Measurements from ENCODE around the gene DYSF.

Gene DYSF

GRCh38 chr2:71714601-71715240, 261.4 kb downstream of the DYSF start:
- H3K9me3 Mint-ChIP-seq: no peaks in the 10 kb centered on the region
- no peak for ATAC-seq
- H3K4me1 Mint-ChIP-seq: no peaks in the 10 kb centered on the region
- H3K4me3 Mint-ChIP-seq: no peak overlapping the region
- no peaks in the 10 kb centered on the region for H3K36me3 Mint-ChIP-seq
- peaks cover 24% of the 10 kb centered on the region for H3K27me3 Mint-ChIP-seq
- no peak overlapping the region for H3K27ac Mint-ChIP-seq

DNA sequence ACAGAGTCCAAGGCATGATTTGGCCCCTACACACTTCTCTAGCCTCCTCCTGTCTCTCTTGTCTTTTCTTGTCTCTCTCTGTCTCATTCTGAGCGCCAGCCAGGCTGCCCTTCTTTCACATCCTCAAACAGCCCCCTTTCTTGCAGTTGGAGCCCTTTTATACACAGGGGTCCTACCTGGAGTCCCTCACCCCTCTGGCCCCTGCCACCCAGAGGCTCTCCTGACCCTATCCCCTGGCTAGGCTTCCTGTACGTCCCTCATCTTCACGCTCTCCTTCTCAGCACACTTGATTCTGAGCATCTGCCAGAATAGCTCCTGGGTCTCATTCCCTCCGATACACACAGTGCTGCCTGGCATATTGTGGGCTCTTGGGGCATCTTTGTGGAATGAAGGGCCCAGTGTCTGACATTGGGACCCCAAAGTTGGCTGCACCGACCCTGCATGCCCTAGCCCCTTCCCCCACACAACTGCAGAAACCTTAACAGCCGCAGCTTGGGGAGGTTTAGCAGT, 261.9 kb downstream of the DYSF start:
- ATAC-seq: no peak
- H3K4me3 Mint-ChIP-seq: no peak overlapping the region
- peaks cover 18% of the 10 kb centered on the region for H3K27me3 Mint-ChIP-seq
- no peak overlapping the region for H3K27ac Mint-ChIP-seq
- H3K36me3 Mint-ChIP-seq: no peaks in the 10 kb centered on the region
- no peaks in the 10 kb centered on the region for H3K4me1 Mint-ChIP-seq
- H3K9me3 Mint-ChIP-seq: no peaks in the 10 kb centered on the region

DNA sequence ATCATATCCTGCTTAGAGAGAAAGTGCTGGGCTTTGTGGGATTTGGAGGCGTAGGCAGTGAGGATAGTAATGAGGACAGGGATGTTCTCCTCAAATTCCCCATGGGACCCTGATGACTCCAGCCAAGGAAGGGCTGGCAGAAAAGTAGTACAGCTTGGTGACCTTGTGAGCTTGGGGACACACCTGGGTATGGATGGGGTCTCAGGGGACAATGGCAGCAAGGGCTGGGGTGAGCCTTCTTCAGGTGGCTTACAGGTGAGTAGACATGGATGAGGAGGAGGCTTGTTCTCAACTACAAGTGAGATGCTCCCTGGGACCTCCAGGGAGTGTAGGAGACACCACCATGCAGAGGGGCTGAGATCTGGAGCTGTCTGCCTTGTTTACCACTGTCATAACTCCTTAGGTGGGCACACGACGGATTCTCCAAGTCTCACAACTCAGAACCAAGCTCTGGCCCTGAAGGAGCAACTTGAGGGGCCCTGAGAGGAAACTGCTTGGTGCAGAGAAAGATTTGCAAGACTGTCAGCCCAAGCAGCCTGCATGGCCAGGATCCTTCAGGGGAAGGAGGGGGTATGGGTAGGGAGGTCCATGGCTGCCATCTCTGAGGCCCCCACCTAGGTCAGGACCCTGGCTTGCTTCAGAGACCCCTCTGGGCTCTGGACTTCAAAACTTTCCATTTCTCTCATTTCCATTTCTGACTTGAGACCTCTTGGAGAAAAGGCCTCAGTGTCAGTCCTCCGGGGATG, 262.8 kb downstream of the DYSF start:
- H3K27me3 Mint-ChIP-seq: peaks cover 10% of the 10 kb centered on the region
- H3K9me3 Mint-ChIP-seq: no peaks in the 10 kb centered on the region
- H3K27ac Mint-ChIP-seq: no peak overlapping the region
- H3K4me3 Mint-ChIP-seq: no peak overlapping the region
- H3K4me1 Mint-ChIP-seq: no peaks in the 10 kb centered on the region
- H3K36me3 Mint-ChIP-seq: no peaks in the 10 kb centered on the region
- ATAC-seq: no peak

DNA sequence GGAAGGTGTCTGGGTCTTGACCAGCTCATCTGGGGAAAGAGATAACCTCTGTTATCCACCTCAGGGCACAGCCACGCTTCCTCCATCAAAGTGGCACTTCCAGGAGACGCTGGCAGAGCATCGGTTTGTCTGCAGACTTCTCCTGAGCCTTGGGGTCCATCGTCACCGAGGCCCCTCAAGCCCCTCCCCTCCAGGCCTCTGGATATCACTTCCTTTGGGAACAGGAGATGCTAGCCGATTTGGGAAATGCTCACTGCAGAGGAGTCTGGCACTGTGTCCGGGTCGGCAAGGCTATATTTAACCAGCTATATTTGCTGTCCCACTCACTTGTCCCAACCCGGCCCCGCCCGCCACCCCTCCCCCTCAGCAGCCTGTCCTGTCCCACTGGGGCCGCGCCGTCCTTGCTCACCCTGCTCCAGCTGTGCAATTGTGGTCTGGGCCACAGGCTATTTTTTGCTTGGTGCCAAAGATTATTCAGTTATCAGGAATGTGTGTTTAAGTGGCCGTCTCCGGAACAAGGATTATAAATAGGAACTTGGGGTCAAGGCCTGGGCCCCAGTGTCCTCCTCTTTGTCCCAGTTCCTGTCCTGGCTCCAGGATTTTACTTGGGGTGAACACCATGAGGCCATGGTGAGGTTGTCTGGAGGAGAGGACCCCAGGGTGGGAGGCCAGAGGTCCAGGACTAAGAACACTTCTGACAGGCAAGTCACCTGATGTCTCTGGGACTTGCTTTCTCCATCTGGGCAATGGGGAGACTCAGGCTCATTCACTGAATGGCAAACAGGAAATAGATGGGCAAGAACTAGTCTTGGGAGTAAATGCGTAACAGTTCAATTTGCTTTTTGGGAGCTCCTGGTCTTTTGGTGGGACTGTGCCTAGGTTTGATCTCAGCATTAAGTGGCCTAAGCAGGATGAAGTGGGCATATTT, 263.6 kb downstream of the DYSF start:
- Mint-ChIP-seq H3K4me3 (no peak overlapping the region), H3K36me3 (no peaks in the 10 kb centered on the region), H3K27ac (no peak overlapping the region), H3K4me1 (no peaks in the 10 kb centered on the region), H3K27me3 (peaks cover 2% of the 10 kb centered on the region), H3K9me3 (no peaks in the 10 kb centered on the region)
- ATAC-seq: no peak

DNA sequence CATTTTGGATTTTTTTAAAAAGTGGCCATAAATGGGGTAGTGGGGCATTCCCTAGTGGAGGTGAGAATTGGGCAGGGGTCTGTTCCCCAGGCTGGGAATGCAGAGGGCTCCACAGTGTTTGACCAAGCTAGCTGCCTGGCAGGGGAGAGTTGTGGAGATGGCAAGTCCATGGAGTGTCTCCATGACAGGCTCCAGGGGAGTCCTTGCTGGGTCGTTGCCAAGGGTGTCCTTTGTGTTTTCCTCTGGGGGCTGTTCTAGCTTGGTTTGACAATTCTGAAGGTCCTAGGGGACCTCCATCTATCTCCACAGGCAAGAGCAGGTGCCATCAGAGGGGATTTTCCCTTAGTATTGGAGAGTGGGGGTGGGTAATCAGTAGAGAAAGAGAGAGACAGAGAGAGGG, 265.3 kb downstream of the DYSF start:
- no peaks in the 10 kb centered on the region for H3K36me3 Mint-ChIP-seq
- no peak overlapping the region for H3K27ac Mint-ChIP-seq
- peaks cover 5% of the 10 kb centered on the region for H3K9me3 Mint-ChIP-seq
- no peaks in the 10 kb centered on the region for H3K4me1 Mint-ChIP-seq
- H3K4me3 Mint-ChIP-seq: no peak overlapping the region
- ATAC-seq: no peak
- no peaks in the 10 kb centered on the region for H3K27me3 Mint-ChIP-seq

DNA sequence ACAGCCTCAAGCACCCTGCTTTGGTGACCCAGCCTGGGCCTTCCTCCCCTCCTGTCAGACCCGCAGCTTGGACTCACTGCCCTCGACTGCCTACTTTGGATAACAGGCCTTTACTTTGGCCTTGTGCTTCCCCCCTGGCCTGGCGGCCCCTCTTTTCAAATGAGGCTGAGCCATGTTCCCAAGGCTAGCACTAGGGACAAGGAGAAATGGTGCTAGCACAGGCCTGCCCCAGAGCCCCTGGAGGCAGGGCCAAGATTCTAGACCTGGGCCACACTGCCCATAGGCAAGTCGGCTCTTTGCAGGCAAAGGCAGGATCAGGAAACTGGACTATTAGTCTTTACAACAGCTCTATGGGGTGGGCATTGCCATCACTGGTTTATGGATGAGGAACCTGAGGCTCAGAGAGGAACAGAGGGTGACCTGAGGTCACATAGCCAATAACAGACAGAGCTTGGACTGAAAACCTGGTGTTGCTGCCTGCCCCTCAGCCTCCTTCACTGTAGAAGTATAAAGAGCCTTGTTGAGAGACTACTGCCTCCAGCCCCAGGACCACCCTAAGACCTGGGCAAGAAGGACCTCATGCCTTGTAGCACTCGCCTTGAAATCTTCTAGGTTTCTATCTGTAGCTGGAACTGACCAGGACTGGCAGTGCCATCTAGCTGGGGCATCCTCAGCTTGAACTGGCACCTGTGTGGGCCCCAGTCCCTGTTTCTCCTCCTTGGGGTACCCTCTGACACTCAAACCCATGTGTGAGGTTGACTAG, 266.3 kb downstream of the DYSF start:
- Mint-ChIP-seq H3K4me3 (no peak overlapping the region), H3K9me3 (peaks cover 5% of the 10 kb centered on the region), H3K4me1 (no peaks in the 10 kb centered on the region), H3K36me3 (no peaks in the 10 kb centered on the region), H3K27ac (no peak overlapping the region), H3K27me3 (no peaks in the 10 kb centered on the region)
- ATAC-seq: no peak

- no peak for ATAC-seq
- Mint-ChIP-seq H3K4me1 (no peaks in the 10 kb centered on the region), H3K36me3 (no peaks in the 10 kb centered on the region), H3K9me3 (peaks cover 5% of the 10 kb centered on the region), H3K27ac (no peak overlapping the region), H3K27me3 (no peaks in the 10 kb centered on the region), H3K4me3 (no peak overlapping the region)
Measured at GRCh38 chr2:71720283-71720560, 266.9 kb downstream of the DYSF start.

DNA sequence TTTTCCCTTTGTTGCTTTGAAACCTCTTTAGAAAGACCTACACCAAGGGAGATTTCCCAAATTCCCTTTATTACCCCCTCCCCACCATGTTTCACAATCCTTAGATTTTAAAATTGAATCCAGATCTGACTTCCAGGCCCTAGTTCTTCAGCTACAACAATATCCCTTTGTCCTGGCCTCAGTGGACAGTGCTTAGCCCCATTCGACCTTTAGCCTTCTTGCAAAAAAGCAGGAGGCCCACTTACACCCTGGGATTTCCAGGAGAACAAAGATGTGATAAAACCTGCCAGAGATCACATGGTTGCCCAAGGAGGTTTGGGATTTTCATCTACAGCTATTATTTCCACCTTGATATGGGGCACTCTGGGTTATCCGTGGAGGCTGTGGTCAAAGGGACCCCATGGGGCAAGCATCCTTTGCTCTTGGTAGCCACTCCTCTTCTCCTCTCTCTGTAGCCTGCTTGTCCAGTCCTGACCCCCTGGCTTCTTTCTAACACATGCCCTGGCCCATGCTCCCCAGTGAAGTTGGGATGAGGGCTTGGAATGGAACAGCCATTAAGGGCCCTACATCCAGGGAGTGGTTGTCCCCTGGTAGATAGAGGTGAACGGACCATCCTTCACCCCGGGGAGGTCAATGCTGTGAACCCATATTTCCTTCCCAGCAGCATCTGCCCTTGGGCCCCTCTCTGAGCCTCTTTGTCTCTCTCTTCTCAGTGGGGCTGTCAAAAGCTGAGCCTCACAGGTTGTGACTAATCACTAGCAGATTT, 267.4 kb downstream of the DYSF start:
- H3K27me3 Mint-ChIP-seq: no peaks in the 10 kb centered on the region

GRCh38 chr2:71721362-71721665, 268.0 kb downstream of the DYSF start:
- H3K27me3 Mint-ChIP-seq: no peaks in the 10 kb centered on the region
- H3K4me3 Mint-ChIP-seq: no peak overlapping the region
- H3K4me1 Mint-ChIP-seq: no peaks in the 10 kb centered on the region
- peaks cover 5% of the 10 kb centered on the region for H3K9me3 Mint-ChIP-seq
- ATAC-seq: no peak
- no peak overlapping the region for H3K27ac Mint-ChIP-seq
- H3K36me3 Mint-ChIP-seq: no peaks in the 10 kb centered on the region

More for the DNA sequence above, 267.4 kb downstream of the DYSF start:
- Mint-ChIP-seq H3K27ac (no peak overlapping the region), H3K9me3 (peaks cover 5% of the 10 kb centered on the region), H3K36me3 (no peaks in the 10 kb centered on the region), H3K4me1 (no peaks in the 10 kb centered on the region), H3K4me3 (no peak overlapping the region)
- ATAC-seq: no peak

- Mint-ChIP-seq H3K27ac (no peak overlapping the region), H3K36me3 (no peaks in the 10 kb centered on the region), H3K9me3 (peaks cover 5% of the 10 kb centered on the region), H3K4me3 (no peak overlapping the region), H3K27me3 (no peaks in the 10 kb centered on the region), H3K4me1 (no peaks in the 10 kb centered on the region)
- no peak for ATAC-seq
Measured at GRCh38 chr2:71721669-71722068, 268.3 kb downstream of the DYSF start.

GRCh38 chr2:71722286-71722685, 268.9 kb downstream of the DYSF start:
- H3K4me3 Mint-ChIP-seq: no peak overlapping the region
- ATAC-seq: no peak
- H3K4me1 Mint-ChIP-seq: no peaks in the 10 kb centered on the region
- no peaks in the 10 kb centered on the region for H3K27me3 Mint-ChIP-seq
- H3K9me3 Mint-ChIP-seq: peaks cover 5% of the 10 kb centered on the region
- H3K27ac Mint-ChIP-seq: no peak overlapping the region
- H3K36me3 Mint-ChIP-seq: no peaks in the 10 kb centered on the region

DNA sequence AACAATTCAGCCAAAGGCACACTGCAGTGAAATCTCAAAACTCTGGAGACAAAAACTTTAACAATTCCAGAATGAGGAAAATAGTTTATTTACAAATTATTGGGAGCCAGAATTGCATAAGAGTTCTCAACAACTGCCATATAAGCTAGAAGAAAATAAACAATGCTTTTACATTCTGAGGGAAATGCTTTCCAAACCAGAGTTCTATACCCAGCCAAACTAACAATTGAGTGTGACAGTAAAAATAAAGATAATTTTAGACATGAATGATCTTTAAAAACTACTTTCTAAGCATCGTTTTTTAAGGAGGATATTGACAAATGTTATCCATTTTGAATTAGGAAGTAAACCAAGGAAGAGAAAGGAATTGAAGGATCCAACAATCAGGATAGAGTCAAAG, 271.4 kb downstream of the DYSF start:
- Mint-ChIP-seq H3K27ac (no peak overlapping the region), H3K9me3 (peaks cover 5% of the 10 kb centered on the region), H3K4me1 (no peaks in the 10 kb centered on the region), H3K36me3 (no peaks in the 10 kb centered on the region), H3K4me3 (no peak overlapping the region), H3K27me3 (no peaks in the 10 kb centered on the region)
- no peak for ATAC-seq

GRCh38 chr2:71725836-71726235, 272.5 kb downstream of the DYSF start:
- Mint-ChIP-seq H3K4me3 (no peak overlapping the region), H3K4me1 (no peaks in the 10 kb centered on the region), H3K36me3 (no peaks in the 10 kb centered on the region), H3K27ac (no peak overlapping the region), H3K9me3 (peaks cover 5% of the 10 kb centered on the region), H3K27me3 (no peaks in the 10 kb centered on the region)
- ATAC-seq: no peak

- H3K27ac Mint-ChIP-seq: no peak overlapping the region
- no peaks in the 10 kb centered on the region for H3K4me1 Mint-ChIP-seq
- H3K9me3 Mint-ChIP-seq: no peaks in the 10 kb centered on the region
- ATAC-seq: no peak
- H3K4me3 Mint-ChIP-seq: no peak overlapping the region
- H3K36me3 Mint-ChIP-seq: no peaks in the 10 kb centered on the region
- peaks cover 2% of the 10 kb centered on the region for H3K27me3 Mint-ChIP-seq
Measured at GRCh38 chr2:71727562-71727961, 274.2 kb downstream of the DYSF start.

Data from stimulated activated memory B cell treated with anti-CD40 and anti-IgM and Interleukin-4, amounts not matched to agents 10 μg/mL and 1 μg/mL and 100 μg/mL, for 72 hours (primary cell).